Heart left ventricle (tissue), 13 donors: Measurements from ENCODE around the gene SLC35F3.

Experiments used
- POLR2A ChIP-seq, 2 donors: fragments of 450-650 bp; IDR thresholded peaks; one replicate each; pipeline ENCODE4 v1.6.1; 2017; ENCODE audit warnings: antibody characterized with exemption in 2 of 2, mild to moderate bottlenecking in 2 of 2, moderate library complexity in 2 of 2
- TF ChIP-seq, protein P1 (sequence below), 12 donors: fragments of 200-600 bp; sonication (generic) in 4 of 12; IDR thresholded peaks; one replicate each; pipeline versions ENCODE4 v1.5.0 to v1.8.0; 2018 to 2022; ENCODE audit warnings: antibody characterized with exemption in 12 of 12, mild to moderate bottlenecking in 5 of 12
- donor health status: ischemic (EF 13 %, LVEDD 7.1; RV severe dilation, severe dysfunction).
- donor health status: DM: no; HTN: yes; CAD: no.
- donor health status: DM: no; HTN: no; CAD: no.
- donor health status: ischemic (EF 25% LVEDD 6.9; RV normal size, moderate dysfunction).
- donor health status: ischemic (EF 25% LVEDD 5.7; RV mildly dilated, moderate dysfunction).
- donor health status: ischemic (EF 35%, LVEDD 5.7; RV mildly dilated, moderate dysfunction).
- donor health status: nonischemic (EF 11% LVEDD 7.7; RV severe dilation, severe dysfunction).
- donor health status: DM: yes; HTN: yes; CAD: no.
- donor health status: PGD.
- donor health status: ischemic (EF 29% LVEDD 5.4; RV normal size, mild dysfunction).
- donor health status: nonischemic (EF 23%, LVEDD 6.1; RV moderate dilation, normal function).

DNA sequence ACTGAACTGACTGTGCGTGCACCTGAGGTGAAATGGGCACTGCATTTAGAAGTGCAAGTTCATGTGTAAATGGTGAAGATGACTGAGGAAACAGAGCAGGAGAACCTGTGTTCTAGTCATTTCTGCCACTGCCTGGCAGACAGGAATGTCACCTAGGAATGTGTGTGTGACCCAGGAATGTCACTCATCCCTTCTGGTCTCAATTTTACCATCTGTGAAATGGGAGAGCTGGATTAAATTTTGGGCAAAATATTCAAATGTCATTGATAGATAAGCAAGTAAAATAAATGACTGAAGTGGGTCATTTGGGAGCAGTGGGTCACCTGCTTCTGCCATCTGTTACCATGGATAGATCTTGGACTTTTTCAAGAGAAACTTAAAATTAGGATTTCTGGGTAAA lies 42.2 kb downstream of the SLC35F3 start:
- TF ChIP-seq, protein P1, sequence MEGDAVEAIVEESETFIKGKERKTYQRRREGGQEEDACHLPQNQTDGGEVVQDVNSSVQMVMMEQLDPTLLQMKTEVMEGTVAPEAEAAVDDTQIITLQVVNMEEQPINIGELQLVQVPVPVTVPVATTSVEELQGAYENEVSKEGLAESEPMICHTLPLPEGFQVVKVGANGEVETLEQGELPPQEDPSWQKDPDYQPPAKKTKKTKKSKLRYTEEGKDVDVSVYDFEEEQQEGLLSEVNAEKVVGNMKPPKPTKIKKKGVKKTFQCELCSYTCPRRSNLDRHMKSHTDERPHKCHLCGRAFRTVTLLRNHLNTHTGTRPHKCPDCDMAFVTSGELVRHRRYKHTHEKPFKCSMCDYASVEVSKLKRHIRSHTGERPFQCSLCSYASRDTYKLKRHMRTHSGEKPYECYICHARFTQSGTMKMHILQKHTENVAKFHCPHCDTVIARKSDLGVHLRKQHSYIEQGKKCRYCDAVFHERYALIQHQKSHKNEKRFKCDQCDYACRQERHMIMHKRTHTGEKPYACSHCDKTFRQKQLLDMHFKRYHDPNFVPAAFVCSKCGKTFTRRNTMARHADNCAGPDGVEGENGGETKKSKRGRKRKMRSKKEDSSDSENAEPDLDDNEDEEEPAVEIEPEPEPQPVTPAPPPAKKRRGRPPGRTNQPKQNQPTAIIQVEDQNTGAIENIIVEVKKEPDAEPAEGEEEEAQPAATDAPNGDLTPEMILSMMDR (IDR thresholded peaks at IDR 0.05), result no peak
- TF ChIP-seq POLR2A (IDR thresholded peaks at IDR 0.05), result no peak
